ENCODE results near the gene LMO2. TPM values are rescaled to one million over a fixed set of nuclear protein-coding genes. Genes with fewer than 3 reads are reported as not detected.
A peak's percentile ranks its signal among the peaks of the same experiment; 100 is the strongest.

Gene LMO2
- total RNA-seq, 1 donor from 2014 or later: 56.0 TPM

- intact Hi-C loops (cut with DNase I): no loop called here
- DNase-seq (ENCODE audit: low spot score in 2 of 2): no peak
Measured at GRCh38 chr11:33906484-33907186, 14.8 kb upstream of the LMO2 start.

GRCh38 chr11:33904102-33904501 is 12.2 kb upstream of the LMO2 start:
- DNase-seq (ENCODE audit: low spot score in 2 of 2): no peak
- Histone ChIP-seq H3K4me1 (peaks cover 4 to 7% of the 10 kb centered on the region in 2 donors), H3K27me3 (no peaks in the 10 kb centered on the region), H3K27ac (no peak overlapping the region), H3K9me3 (no peaks in the 10 kb centered on the region), H3K4me3 (no peak overlapping the region), H3K36me3 (no peaks in the 10 kb centered on the region)
- no peak for TF ChIP-seq CTCF (IDR thresholded peaks at IDR 0.05)
- intact Hi-C loops (cut with DNase I): no loop called here

More at GRCh38 chr11:33906484-33907186, 14.8 kb upstream of the LMO2 start:
- Histone ChIP-seq H3K27me3 (no peaks in the 10 kb centered on the region), H3K27ac (no peak overlapping the region), H3K36me3 (no peaks in the 10 kb centered on the region), H3K4me3 (no peak overlapping the region), H3K4me1 (no peaks in the 10 kb centered on the region), H3K9me3 (no peaks in the 10 kb centered on the region)
- no peak for TF ChIP-seq CTCF (IDR thresholded peaks at IDR 0.05)

- Histone ChIP-seq H3K27ac (no peak overlapping the region), H3K4me1 (peaks cover 4 to 13% of the 10 kb centered on the region in 2 donors), H3K9me3 (no peaks in the 10 kb centered on the region), H3K36me3 (no peaks in the 10 kb centered on the region), H3K27me3 (no peaks in the 10 kb centered on the region), H3K4me3 (no peak overlapping the region)
- intact Hi-C loops (cut with DNase I): no loop called here
- DNase-seq (ENCODE audit: low spot score in 2 of 2): no peak
- no peak for TF ChIP-seq CTCF (IDR thresholded peaks at IDR 0.05)
Measured at GRCh38 chr11:33900159-33900840, 8.4 kb upstream of the LMO2 start.

GRCh38 chr11:33899400-33900037 is 7.6 kb upstream of the LMO2 start:
- no peak for TF ChIP-seq CTCF (IDR thresholded peaks at IDR 0.05)
- Histone ChIP-seq H3K27me3 (no peaks in the 10 kb centered on the region), H3K36me3 (no peaks in the 10 kb centered on the region), H3K27ac (peak overlapping the region in 1 of 2 donors; percentile 49), H3K4me1 (peaks cover 4 to 13% of the 10 kb centered on the region in 2 donors), H3K4me3 (no peak overlapping the region), H3K9me3 (no peaks in the 10 kb centered on the region)
- intact Hi-C loops (cut with DNase I): loop anchor here (2.0 kb wide), 1 partner anchor 37 kb away; no protein-coding TSS in a partner anchor
- DNase-seq (ENCODE audit: low spot score in 2 of 2): peak; percentile 50 to 91

GRCh38 chr11:33898957-33899356 is 7.1 kb upstream of the LMO2 start:
- Histone ChIP-seq H3K27ac (peak overlapping the region; percentile 40 to 45), H3K4me1 (peaks cover 4 to 13% of the 10 kb centered on the region in 2 donors), H3K4me3 (no peak overlapping the region), H3K9me3 (no peaks in the 10 kb centered on the region), H3K36me3 (no peaks in the 10 kb centered on the region), H3K27me3 (no peaks in the 10 kb centered on the region)
- intact Hi-C loops (cut with DNase I): loop anchor here (2.0 kb wide), 1 partner anchor 38 kb away; no protein-coding TSS in a partner anchor
- no peak for TF ChIP-seq CTCF (IDR thresholded peaks at IDR 0.05)
- no peak for DNase-seq (ENCODE audit: low spot score in 2 of 2)

Measured in ascending aorta (tissue), 2 donors.